Stomach (tissue), 9 donors: ENCODE results near the gene PCDH15. TPM values are rescaled to one million over a fixed set of nuclear protein-coding genes. Genes with fewer than 3 reads are reported as not detected.
A peak's percentile ranks its signal among the peaks of the same experiment; 100 is the strongest.

Experiments used
- DNase-seq, 2 donors: peaks; one replicate each; pipeline versions ENCODE4 v3.0.0 to v3.0.0-alpha.2; 2013 to 2019
- H3K27ac ChIP-seq, 5 donors: fragments of 200-600 bp in 4 of 5; sonication (generic) in 4 of 5; one replicate each; pipeline ENCODE4 v1.5.1; 2013 to 2019; ENCODE audit warnings: mild to moderate bottlenecking in 1 of 5, moderate library complexity in 1 of 5
- H3K27me3 ChIP-seq, 3 donors: fragments of 200-600 bp; sonication (generic); one replicate each; pipeline ENCODE4 v1.5.1; 2017 to 2019; ENCODE audit warnings: mixed run types in 1 of 3
- H3K36me3 ChIP-seq, 4 donors: fragments of 200-600 bp; sonication (generic); 1 replicate in 3 of 4; 2 replicates in 1 of 4; pipeline ENCODE4 v1.5.1; 2016 to 2019
- H3K4me1 ChIP-seq, 4 donors: fragments of 200-600 bp; sonication (generic); one replicate each; pipeline ENCODE4 v1.5.1; 2016 to 2019
- H3K4me3 ChIP-seq, 4 donors: fragments of 200-600 bp; sonication (generic) in 3 of 4; one replicate each; pipeline ENCODE4 v1.5.1; 2016 to 2019; ENCODE audit warnings: mild to moderate bottlenecking in 1 of 4
- H3K9me3 ChIP-seq, 4 donors: fragments of 200-600 bp; sonication (generic); one replicate each; pipeline ENCODE4 v1.5.1; 2016 to 2019
- CTCF ChIP-seq, 7 experiments: fragments of 450-650 bp in 4 of 7; fragments of 200-600 bp in 3 of 7; sonication (generic) in 3 of 7; IDR thresholded peaks; one replicate each; pipeline ENCODE4 v1.5.1; 2016 to 2019; ENCODE audit warnings: antibody characterized with exemption in 7 of 7, control low read depth in 2 of 7, mild to moderate bottlenecking in 1 of 7
- EP300 ChIP-seq: sonication (generic); formaldehyde crosslinking; IDR thresholded peaks from one replicate; pipeline ENCODE4 v1.6.1; 2017; ENCODE audit warnings: antibody characterized with exemption
- POLR2A ChIP-seq, 4 donors: fragments of 450-650 bp; IDR thresholded peaks; one replicate each; pipeline ENCODE4 v1.6.1; 2016; ENCODE audit warnings: antibody characterized with exemption in 4 of 4, control low read depth in 2 of 4, mild to moderate bottlenecking in 1 of 4, moderate library complexity in 1 of 4
- POLR2AphosphoS5 ChIP-seq, 3 donors: sonication (generic); formaldehyde crosslinking; IDR thresholded peaks; one replicate each; pipeline ENCODE4 v1.6.1; 2016; ENCODE audit warnings: antibody characterized with exemption in 3 of 3
- WGBS, 5 donors: extraction: QIAGEN DNeasy Blood & Tissue Kit in 3 of 5; methylation state at CpG; one replicate each; pipeline versions ENCODE4 v1.1.5 to v1.1.7; 2013 to 2018; 5-methylcytosine and 5-hydroxymethylcytosine counted together
- intact Hi-C: fragments of 100-400 bp; cut with DNase I; formaldehyde crosslinking; loops from one replicate; pipeline ENCODE4 v1.15.1; 2023; ENCODE audit warnings: low total_unique reads
- polyA plus RNA-seq, 3 donors: library from polyadenylated mRNA; stranded (reverse); fragments of 200-250 nt; gene quantifications; one replicate each; pipeline ENCODE4 v1.2.3, GENCODE V29; 2013
- total RNA-seq, 5 donors: library from RNA; depleted of rRNA; stranded (reverse); fragments of >200 nt; gene quantifications; one replicate each; pipeline versions ENCODE4 v1.1.0 to v1.2.3, GENCODE V29; 2014 to 2016
- donor health status: healthy with polysubstance abuse.
- donor health status: Bipolar disorder and iron deficiency.
- donor health status: healthy.

Gene PCDH15
- total and polyA plus RNA-seq, 8 donors: 3.7 TPM; not detected in 7

GRCh38 chr10:53827261-53827660, 973.8 kb downstream of the PCDH15 start:
- Histone ChIP-seq H3K36me3 (no peaks in the 10 kb centered on the region), H3K4me1 (no peaks in the 10 kb centered on the region), H3K9me3 (no peaks in the 10 kb centered on the region), H3K27me3 (no peaks in the 10 kb centered on the region), H3K4me3 (no peak overlapping the region), H3K27ac (no peak overlapping the region)
- DNase-seq: no peak
- TF ChIP-seq EP300 (no peak), POLR2A (IDR thresholded peaks at IDR 0.05) (no peak), CTCF (IDR thresholded peaks at IDR 0.05) (no peak), POLR2AphosphoS5 (IDR thresholded peaks at IDR 0.05) (no peak)
- WGBS, 5 donors: 84 to 95% (median 92%) methylated on average over 15 of the region's 15 CpGs
- intact Hi-C loops: no loop called here

- Histone ChIP-seq H3K4me1 (no peaks in the 10 kb centered on the region), H3K9me3 (no peaks in the 10 kb centered on the region), H3K36me3 (no peaks in the 10 kb centered on the region), H3K27me3 (no peaks in the 10 kb centered on the region), H3K4me3 (no peak overlapping the region), H3K27ac (no peak overlapping the region)
- TF ChIP-seq EP300: no peak
- no peak for TF ChIP-seq CTCF (IDR thresholded peaks at IDR 0.05)
- intact Hi-C loops: no loop called here
- 69 to 79% (median 77%) methylated on average over 8 of the region's 8 CpGs for WGBS, 5 donors
- peak in 1 of 2 donors; percentile 3 for DNase-seq
These were observed 992.2 kb downstream of the PCDH15 start for GRCh38 chr10:53808677-53809372.

GRCh38 chr10:53786236-53786900, 1014.7 kb downstream of the PCDH15 start:
- intact Hi-C loops: no loop called here
- Histone ChIP-seq H3K9me3 (no peaks in the 10 kb centered on the region), H3K36me3 (no peaks in the 10 kb centered on the region), H3K27me3 (no peaks in the 10 kb centered on the region), H3K4me3 (no peak overlapping the region), H3K27ac (no peak overlapping the region), H3K4me1 (no peaks in the 10 kb centered on the region)
- TF ChIP-seq CTCF (IDR thresholded peaks at IDR 0.05) (no peak), POLR2AphosphoS5 (IDR thresholded peaks at IDR 0.05) (no peak), POLR2A (IDR thresholded peaks at IDR 0.05) (no peak), EP300 (no peak)
- no peak for DNase-seq
- WGBS, 5 donors: 75 to 84% (median 80%) methylated on average over 8 of the region's 8 CpGs

- Histone ChIP-seq H3K27ac (no peak overlapping the region), H3K27me3 (no peaks in the 10 kb centered on the region), H3K4me1 (no peaks in the 10 kb centered on the region), H3K36me3 (no peaks in the 10 kb centered on the region), H3K9me3 (peaks cover 0 to 2% (median 0%) of the 10 kb centered on the region in 4 donors), H3K4me3 (no peak overlapping the region)
- DNase-seq: no peak
- no peak for TF ChIP-seq EP300
- no peak for TF ChIP-seq POLR2AphosphoS5 (IDR thresholded peaks at IDR 0.05)
- no peak for TF ChIP-seq CTCF (IDR thresholded peaks at IDR 0.05)
- intact Hi-C loops: no loop called here
- 79 to 85% (median 83%) methylated on average over 10 of the region's 10 CpGs for WGBS, 5 donors
These were observed 1029.3 kb downstream of the PCDH15 start for GRCh38 chr10:53771701-53772100.
